ENCODE results near the gene PRPF8. TPM values are rescaled to one million over a fixed set of nuclear protein-coding genes. Genes with fewer than 3 reads are reported as not detected.

Gene PRPF8
- total and polyA plus RNA-seq, 10 of the 15 experiments (the other 5 are each of a cell fraction or from before 2014, with no cell fraction given) = 77.2 to 337 (median 162) TPM

- peak; percentile 79 for TF ChIP-seq SMARCA5 (IDR thresholded peaks at IDR 0.05)
- TF ChIP-seq ZNF622 (IDR thresholded peaks at IDR 0.05) = no peak
- no peak for TF ChIP-seq GATAD2B (conservative IDR thresholded peaks at IDR 0.05; ENCODE audit: low read depth)
- no peak for TF ChIP-seq USF2 (IDR thresholded peaks at IDR 0.05; ENCODE audit: borderline replicate concordance, low read depth, low read length)
- no peak for TF ChIP-seq KAT2A (conservative IDR thresholded peaks at IDR 0.05; ENCODE audit: control insufficient read depth, low read depth, low read length)
- TF ChIP-seq CHD4 (IDR thresholded peaks at IDR 0.05) = no peak
- no peak for TF ChIP-seq JUNB (IDR thresholded peaks at IDR 0.05)
- no peak for TF ChIP-seq EED (IDR thresholded peaks at IDR 0.05; ENCODE audit: low read depth)
- 0 out of 2 replicates have a peak, but pooled peaks have one; percentile 18 for TF ChIP-seq NBN (IDR thresholded peaks at IDR 0.05)
- TF ChIP-seq POU2F2 (IDR thresholded peaks at IDR 0.05; ENCODE audit: borderline replicate concordance, low read depth, low read length) = no peak
- no peak for TF ChIP-seq SUPT20H (IDR thresholded peaks at IDR 0.05; ENCODE audit: borderline replicate concordance, control insufficient read depth, low read depth, low read length)
- TF ChIP-seq MYB (IDR thresholded peaks at IDR 0.05; ENCODE audit: borderline replicate concordance, low read depth, low read length) = no peak
- TF ChIP-seq NR2C2 (IDR thresholded peaks at IDR 0.05; ENCODE audit: borderline replicate concordance, control insufficient read depth, insufficient read length, low read depth) = no peak
- TF ChIP-seq RUNX3 (IDR thresholded peaks at IDR 0.05; ENCODE audit: low read length) = peak; percentile 44; the same call in 1 of the 2 replicates
- TF ChIP-seq STAT1 (conservative IDR thresholded peaks at IDR 0.05) = no peak
- TF ChIP-seq ETV6 (conservative IDR thresholded peaks at IDR 0.05 in 1 of 2, IDR thresholded peaks at IDR 0.05 in 1 of 2; ENCODE audit: borderline replicate concordance in 1 of 2, low read depth in 1 of 2) = no peak; a peak in 1 of 4 replicates
- peak; percentile 72 for TF ChIP-seq SKIL (IDR thresholded peaks at IDR 0.05; ENCODE audit: low read depth, poor library complexity, severe bottlenecking)
- TF ChIP-seq RFX5 (IDR thresholded peaks at IDR 0.05; ENCODE audit: low read depth, low read length) = no peak
- 0 out of 2 replicates have a peak, but pooled peaks have one; percentile 35 for TF ChIP-seq MLLT1 (IDR thresholded peaks at IDR 0.05)
- no peak for TF ChIP-seq NRF1 (conservative IDR thresholded peaks at IDR 0.05; ENCODE audit: low read depth, low read length)
- no peak for TF ChIP-seq POLR2AphosphoS2 (IDR thresholded peaks at IDR 0.05; ENCODE audit: low read depth, low read length)
- no peak for TF ChIP-seq RBBP5 (conservative IDR thresholded peaks at IDR 0.05)
- TF ChIP-seq E2F4 (IDR thresholded peaks at IDR 0.05; ENCODE audit: low read depth, low read length) = no peak
- no peak for TF ChIP-seq ZBED1 (IDR thresholded peaks at IDR 0.05; ENCODE audit: borderline replicate concordance)
- TF ChIP-seq YY1 (IDR thresholded peaks at IDR 0.05; ENCODE audit: low read depth, low read length) = peak; percentile 42; the same call in 1 of the 2 replicates
- no peak for TF ChIP-seq BRCA1 (IDR thresholded peaks at IDR 0.05; ENCODE audit: low read depth, low read length)
- no peak for TF ChIP-seq IKZF2 (IDR thresholded peaks at IDR 0.05)
Measured at GRCh38 chr17:1720856-1721386, 36.3 kb upstream of the PRPF8 start (continued).
